IPS-18a (cell line): ENCODE measurements around the gene TRABD.

Source experiments
- H3K27ac ChIP-seq: one replicate; pipeline ENCODE4 v1.5.1; 2013; ENCODE audit warnings: low read length
- H3K27me3 ChIP-seq: one replicate; pipeline ENCODE4 v1.6.1; 2013; ENCODE audit warnings: mild to moderate bottlenecking, low read length; ENCODE audit not compliant: control insufficient read depth, insufficient read depth
- H3K36me3 ChIP-seq: one replicate; pipeline ENCODE4 v1.6.1; 2013; ENCODE audit warnings: low read depth, low read length; ENCODE audit not compliant: control insufficient read depth
- H3K4me1 ChIP-seq: one replicate; pipeline ENCODE4 v1.6.1; 2013; ENCODE audit warnings: low read depth, low read length; ENCODE audit not compliant: control insufficient read depth
- H3K4me3 ChIP-seq: one replicate; pipeline ENCODE4 v1.5.1; 2013; ENCODE audit warnings: low read length
- H3K9ac ChIP-seq: one replicate; pipeline ENCODE4 v1.6.1; 2013; ENCODE audit warnings: mild to moderate bottlenecking, low read length, moderate library complexity
- H3K9me3 ChIP-seq: one replicate; pipeline ENCODE4 v1.6.1; 2013; ENCODE audit warnings: low read depth, low read length; ENCODE audit not compliant: control insufficient read depth

TRABD gene

DNA sequence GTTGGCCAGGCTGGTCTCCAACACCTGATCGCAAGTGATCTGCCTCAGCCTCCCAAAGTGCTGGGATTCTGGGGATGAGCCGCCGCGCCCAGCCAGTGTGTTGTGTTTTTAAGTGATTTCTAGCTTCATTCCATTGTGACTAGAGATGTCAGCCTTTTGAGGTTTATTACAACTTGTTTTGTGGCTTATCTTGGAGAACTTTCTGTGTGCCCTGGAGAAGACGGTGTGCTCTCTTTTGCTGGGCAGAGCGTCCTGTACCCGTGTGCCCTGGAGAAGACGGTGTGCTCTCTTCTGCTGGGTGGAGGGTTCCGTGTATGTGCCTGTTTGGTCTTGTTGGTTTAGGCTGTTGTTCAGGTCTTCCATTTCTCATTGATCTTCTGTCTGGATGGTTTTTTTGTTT lies 27.6 kb downstream of the TRABD start:
- Histone ChIP-seq H3K4me1 (no peaks in the 10 kb centered on the region), H3K27me3 (no peaks in the 10 kb centered on the region), H3K9me3 (no peaks in the 10 kb centered on the region), H3K4me3 (no peak overlapping the region), H3K9ac (no peak overlapping the region), H3K27ac (no peak overlapping the region), H3K36me3 (peaks cover 43% of the 10 kb centered on the region)

DNA sequence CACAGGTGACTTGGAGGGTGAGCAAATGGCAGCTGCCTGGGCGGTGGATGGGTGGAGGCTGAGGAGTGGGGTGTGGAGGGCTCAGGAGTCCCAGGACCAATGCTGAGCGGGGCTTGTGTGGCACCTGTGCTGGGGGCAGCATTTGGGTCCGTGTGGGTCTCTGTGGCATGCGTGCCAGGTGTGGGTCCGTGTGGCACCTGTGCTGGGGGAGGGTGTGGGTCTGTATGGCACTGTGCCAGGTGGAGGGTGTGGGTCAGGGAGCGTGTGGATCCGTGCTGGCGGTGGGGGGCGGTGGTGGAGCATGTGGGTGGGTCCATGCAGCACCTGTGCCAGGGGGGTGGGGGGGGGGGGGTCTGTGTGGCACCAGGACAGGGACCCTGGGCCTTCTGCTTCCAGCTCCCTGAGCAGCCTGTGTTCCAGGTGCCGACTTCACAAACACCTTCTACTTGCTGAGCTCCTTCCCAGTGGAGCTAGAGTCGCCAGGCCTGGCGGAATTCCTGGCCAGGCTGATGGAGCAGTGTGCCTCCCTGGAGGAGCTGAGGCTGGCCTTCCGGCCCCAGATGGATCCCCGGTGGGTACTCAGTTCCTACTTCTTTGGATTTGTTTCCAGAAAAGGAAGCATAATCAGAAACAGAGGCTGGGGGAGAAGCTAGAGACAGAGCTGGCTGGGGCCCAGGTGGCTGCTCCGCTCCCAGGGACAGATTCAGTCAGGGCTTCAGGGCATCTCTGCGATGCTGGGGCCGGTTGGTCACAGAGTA lies 29.8 kb downstream of the TRABD start:
- H3K4me3 ChIP-seq: no peak overlapping the region
- no peaks in the 10 kb centered on the region for H3K9me3 ChIP-seq
- H3K36me3 ChIP-seq: peaks cover 49% of the 10 kb centered on the region
- no peaks in the 10 kb centered on the region for H3K27me3 ChIP-seq
- H3K4me1 ChIP-seq: no peaks in the 10 kb centered on the region
- no peak overlapping the region for H3K27ac ChIP-seq
- no peak overlapping the region for H3K9ac ChIP-seq

DNA sequence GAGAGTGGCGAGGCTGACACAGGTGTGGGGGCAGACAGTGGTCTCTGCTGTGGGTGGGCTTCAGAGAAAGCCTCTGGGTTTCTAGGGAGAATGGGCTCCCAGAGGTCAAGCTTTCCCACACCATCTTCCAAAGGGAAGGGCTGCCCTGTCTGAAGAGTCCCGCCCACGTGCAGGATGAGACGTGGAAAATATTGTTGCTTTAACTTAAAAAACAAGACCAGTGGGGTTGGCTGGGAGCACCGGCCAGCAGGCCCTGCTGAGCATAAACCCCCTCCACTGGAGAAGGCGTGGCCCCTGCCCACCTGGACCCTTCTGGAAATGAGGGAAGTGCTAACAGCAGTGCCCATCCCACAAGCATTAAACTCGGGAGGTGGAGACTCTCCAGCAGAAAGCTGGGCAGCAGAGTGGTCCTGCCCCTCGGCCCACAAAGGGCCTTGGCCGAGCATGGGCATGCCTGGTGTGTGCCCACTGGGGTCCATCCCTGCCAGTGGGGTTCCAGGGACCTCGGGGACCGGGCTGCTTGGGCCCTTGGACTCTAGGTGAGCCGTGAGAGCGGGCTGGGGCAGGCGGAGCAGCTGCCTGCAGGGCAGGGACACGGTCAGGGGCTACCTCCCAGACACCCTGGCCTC lies 30.5 kb downstream of the TRABD start:
- Histone ChIP-seq H3K9ac (no peak overlapping the region), H3K27ac (no peak overlapping the region), H3K36me3 (peaks cover 51% of the 10 kb centered on the region), H3K4me1 (no peaks in the 10 kb centered on the region), H3K4me3 (no peak overlapping the region), H3K9me3 (no peaks in the 10 kb centered on the region), H3K27me3 (no peaks in the 10 kb centered on the region)

DNA sequence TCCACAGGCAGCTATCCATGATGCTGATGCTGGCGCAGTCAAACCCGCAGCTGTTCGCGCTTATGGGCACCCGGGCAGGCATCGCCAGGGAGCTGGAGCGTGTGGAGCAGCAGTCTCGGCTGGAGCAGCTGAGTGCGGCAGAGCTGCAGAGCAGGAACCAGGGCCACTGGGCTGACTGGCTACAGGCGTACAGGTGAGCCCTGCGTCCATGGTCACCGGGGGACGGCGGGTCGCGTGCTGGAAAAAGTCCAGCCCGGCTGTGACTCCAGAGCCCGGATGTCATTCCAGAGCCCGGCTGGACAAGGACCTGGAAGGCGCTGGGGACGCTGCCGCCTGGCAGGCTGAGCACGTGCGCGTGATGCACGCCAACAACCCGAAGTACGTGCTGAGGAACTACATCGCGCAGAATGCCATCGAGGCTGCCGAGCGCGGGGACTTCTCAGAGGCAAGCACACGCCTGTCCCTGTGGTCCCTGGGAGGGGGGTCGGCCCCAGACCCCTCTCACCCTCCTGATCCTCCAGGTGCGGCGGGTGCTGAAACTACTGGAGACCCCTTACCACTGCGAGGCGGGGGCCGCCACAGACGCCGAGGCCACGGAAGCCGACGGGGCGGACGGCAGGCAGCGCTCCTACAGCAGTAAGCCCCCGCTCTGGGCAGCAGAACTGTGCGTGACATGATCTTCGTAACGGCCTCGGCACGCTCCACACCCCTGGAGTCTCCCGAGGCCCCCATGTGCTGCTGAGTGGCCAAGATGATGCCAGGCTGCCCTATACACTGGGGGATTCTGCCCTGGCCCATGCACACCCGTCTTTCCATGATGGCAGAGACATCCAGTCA lies 31.2 kb downstream of the TRABD start:
- Histone ChIP-seq H3K9me3 (no peaks in the 10 kb centered on the region), H3K27ac (no peak overlapping the region), H3K36me3 (peaks cover 48% of the 10 kb centered on the region), H3K9ac (no peak overlapping the region), H3K27me3 (no peaks in the 10 kb centered on the region), H3K4me1 (no peaks in the 10 kb centered on the region), H3K4me3 (no peak overlapping the region)

DNA sequence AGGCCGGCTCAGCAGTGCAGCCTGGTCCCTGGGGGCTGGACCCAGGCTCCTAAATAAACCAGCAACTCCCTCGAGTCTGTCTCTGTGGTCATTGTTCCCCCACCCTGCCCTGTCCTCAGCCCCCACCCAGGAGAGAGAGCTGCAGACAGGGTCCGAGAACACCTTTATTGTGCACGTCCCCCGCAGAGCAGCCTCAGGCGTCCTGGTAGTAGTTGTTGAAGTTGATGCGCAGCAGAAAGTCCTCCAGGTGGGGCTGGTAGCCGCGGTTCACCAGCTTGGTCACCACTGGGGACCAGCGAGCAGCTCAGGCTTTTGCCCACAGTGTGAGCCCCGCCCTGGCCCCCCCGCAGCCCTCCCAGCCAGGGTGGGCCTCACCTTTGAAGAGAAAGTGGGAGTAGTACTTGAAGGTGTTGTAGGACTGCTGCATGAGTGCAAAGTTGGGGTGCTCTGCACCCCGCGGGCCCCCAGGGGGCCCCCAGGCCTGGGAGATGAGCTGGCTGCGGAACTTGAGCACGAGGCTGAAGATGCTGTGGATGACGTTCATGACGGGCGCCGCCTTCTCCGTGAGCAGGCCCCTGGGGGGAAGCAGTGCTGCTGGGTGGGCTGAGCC lies 31.9 kb downstream of the TRABD start:
- no peak overlapping the region for H3K27ac ChIP-seq
- no peaks in the 10 kb centered on the region for H3K27me3 ChIP-seq
- H3K9ac ChIP-seq: no peak overlapping the region
- H3K36me3 ChIP-seq: peaks cover 51% of the 10 kb centered on the region
- no peaks in the 10 kb centered on the region for H3K9me3 ChIP-seq
- H3K4me3 ChIP-seq: no peak overlapping the region
- no peaks in the 10 kb centered on the region for H3K4me1 ChIP-seq

DNA sequence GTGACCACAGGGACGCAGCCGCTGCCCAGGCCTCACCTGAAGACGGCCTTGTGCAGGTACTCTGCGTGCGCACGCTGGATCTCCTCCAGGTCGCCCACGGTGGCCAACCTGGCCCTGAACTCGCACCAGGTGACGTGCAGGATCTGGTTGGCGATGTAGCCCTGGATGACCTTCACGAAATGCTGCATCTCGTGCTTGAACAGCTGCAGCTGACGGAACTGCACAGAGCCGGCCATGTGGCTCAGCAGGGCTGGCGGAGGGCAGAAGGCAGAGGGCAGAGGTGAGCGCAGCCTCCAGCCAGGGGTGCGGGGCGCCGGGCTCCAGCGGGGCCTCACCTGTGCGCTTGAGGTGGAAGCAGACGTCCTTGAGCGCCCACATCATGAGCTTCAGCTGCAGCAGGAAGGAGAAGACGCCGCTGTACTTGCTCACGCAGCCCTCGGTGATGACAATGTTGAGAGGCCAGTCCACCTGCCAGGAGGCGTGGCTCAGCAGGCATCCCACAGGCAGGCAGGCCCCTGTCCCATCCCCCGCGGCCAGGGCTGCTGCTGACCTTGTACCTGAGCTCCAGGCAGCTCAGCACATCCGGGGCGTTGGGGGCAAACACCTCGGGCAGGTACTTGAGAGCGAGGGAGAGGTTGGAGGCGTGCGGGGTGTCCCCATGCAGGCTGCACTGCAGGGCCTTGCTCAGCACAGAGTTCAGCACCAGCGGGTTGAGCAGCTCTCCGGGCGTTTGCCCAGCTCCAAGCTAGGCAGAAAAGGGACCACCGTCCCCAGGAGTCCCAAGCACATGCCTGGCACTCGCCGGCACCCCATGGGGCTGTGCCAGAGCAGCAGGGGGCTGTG lies 32.7 kb downstream of the TRABD start:
- H3K36me3 ChIP-seq: peaks cover 49% of the 10 kb centered on the region
- H3K4me3 ChIP-seq: no peak overlapping the region
- no peak overlapping the region for H3K27ac ChIP-seq
- H3K9ac ChIP-seq: no peak overlapping the region
- H3K4me1 ChIP-seq: no peaks in the 10 kb centered on the region
- no peaks in the 10 kb centered on the region for H3K9me3 ChIP-seq
- H3K27me3 ChIP-seq: no peaks in the 10 kb centered on the region

DNA sequence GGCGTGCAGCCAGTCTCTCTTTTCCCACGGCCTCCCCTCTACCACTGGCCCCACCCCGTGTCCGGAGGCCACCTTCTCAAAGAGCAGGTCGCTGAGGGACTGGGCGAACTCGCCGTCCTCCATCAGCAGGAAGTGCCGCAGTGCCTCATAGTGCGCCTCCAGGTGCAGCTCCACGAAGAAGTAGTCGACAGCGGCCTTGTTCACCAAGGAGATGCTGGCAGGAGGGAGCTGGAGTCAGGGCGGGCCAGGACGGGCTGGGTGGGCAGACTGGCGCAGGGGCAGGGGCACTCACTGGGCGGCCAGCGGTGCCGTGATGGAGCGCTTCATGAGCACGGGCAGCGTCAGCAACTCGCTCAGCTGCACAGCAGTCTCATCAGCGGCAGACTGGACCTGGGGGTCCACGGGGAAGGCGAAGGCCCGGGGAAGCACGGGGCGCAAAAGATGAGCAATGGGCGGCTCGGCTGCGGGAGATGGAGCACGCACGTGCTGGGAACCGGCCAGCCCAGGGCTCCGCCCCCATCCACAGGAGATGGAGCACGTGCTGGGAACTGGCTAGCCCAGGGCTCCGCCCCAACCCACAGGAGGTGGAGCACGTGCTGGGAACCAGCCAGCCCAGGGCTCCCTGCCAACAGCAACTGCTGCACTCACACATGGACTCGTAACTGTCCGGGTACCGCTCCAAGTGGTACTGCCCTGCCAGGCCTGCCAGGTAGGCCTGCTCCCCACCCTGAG lies 33.4 kb downstream of the TRABD start:
- no peaks in the 10 kb centered on the region for H3K27me3 ChIP-seq
- H3K36me3 ChIP-seq: peaks cover 54% of the 10 kb centered on the region
- H3K9me3 ChIP-seq: no peaks in the 10 kb centered on the region
- H3K4me3 ChIP-seq: no peak overlapping the region
- H3K9ac ChIP-seq: no peak overlapping the region
- no peaks in the 10 kb centered on the region for H3K4me1 ChIP-seq
- no peak overlapping the region for H3K27ac ChIP-seq

DNA sequence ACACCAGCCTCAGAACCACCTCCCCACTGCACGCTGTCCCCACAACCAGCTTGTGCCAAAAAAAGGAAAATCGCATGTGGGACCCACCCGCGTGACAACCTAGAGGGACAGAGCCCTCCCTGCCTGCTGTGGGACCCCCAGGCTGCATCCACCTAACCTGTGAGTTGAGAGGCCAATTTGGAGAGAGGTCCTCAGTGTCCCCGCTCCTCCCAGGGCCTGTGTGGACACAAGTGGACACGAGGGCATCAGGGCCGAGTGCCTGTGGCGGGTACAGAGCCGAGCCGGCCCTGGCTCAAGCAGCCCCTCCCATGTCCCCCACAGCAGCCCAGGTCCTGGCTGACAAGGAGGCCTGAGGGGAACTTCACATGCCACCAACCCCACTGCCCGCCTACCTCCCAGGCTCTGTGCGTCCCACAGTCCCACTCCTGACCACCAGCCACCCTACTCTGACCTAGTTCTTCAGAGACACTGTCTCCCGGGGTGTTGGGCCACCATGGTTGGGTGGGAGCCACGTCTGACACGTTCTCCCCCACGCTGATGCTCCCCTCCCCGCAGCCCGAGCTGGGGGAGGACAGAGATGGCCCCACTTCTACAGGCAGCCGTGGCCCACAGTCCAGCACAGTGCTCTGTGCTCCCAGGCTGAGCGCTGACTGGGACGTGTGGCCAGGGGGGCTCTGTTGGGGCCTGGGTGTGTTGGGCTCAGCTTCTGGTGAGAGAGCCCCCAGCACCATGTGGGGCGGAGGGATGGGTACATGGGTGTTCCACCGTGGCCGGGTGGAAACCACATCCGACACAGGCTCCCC lies 34.3 kb downstream of the TRABD start:
- no peaks in the 10 kb centered on the region for H3K9me3 ChIP-seq
- H3K4me3 ChIP-seq: no peak overlapping the region
- peaks cover 50% of the 10 kb centered on the region for H3K36me3 ChIP-seq
- no peak overlapping the region for H3K27ac ChIP-seq
- no peaks in the 10 kb centered on the region for H3K27me3 ChIP-seq
- no peak overlapping the region for H3K9ac ChIP-seq
- no peaks in the 10 kb centered on the region for H3K4me1 ChIP-seq

DNA sequence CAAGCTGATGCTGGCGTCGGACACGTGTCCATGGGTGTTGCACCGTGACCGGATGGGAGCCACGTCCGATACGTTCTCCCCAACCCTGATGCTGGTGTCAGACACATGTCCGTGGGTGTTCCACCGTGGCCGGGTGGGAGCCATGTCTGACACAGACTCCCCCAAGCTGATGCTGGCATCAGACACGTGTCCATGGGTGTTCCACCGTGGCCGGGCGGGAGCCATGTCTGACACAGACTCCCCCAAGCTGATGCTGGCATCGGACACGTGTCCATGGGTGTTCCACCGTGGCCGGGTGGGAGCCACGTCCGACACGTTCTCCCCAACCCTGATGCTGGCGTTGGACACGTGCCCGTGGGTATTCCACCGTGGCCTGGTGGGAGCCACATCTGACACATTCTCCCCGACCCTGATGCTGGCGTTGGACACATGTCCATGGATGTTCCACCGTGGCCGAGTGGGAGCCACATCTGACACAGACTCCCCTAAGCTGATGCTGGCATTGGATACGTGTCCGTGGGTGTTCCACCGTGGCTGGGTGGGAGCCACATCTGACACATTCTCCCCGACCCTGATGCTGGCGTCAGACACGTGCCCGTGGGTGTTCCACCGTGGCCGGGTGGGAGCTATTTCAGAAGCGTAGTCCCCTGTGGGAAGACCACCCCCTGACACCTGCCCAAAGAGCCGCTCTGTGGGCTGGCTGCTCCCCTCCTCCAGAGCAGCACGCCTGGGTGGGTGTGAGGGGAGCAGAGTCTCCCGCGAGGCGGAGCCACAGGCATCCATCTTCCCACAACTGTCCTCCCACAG lies 35.1 kb downstream of the TRABD start:
- peaks cover 47% of the 10 kb centered on the region for H3K36me3 ChIP-seq
- no peak overlapping the region for H3K4me3 ChIP-seq
- H3K27ac ChIP-seq: no peak overlapping the region
- H3K9me3 ChIP-seq: no peaks in the 10 kb centered on the region
- no peak overlapping the region for H3K9ac ChIP-seq
- H3K4me1 ChIP-seq: no peaks in the 10 kb centered on the region
- no peaks in the 10 kb centered on the region for H3K27me3 ChIP-seq
